Prostate gland (tissue), 2 donors: ENCODE data around the gene HDDC2. TPM values are rescaled to one million over a fixed set of nuclear protein-coding genes. Genes with fewer than 3 reads are reported as not detected.

Experiments used
- DNase-seq: peaks from one replicate; pipeline ENCODE4 v3.0.0-alpha.2; 2019; ENCODE audit warnings: low spot score
- H3K27ac ChIP-seq, 2 donors: fragments of 200-600 bp; sonication (generic); 2 replicates each; pipeline ENCODE4 v1.5.1; 2017 to 2019
- H3K27me3 ChIP-seq: fragments of 200-600 bp; sonication (generic); replicated peaks from 2 replicates; pipeline ENCODE4 v1.5.1; 2019; ENCODE audit not compliant: insufficient read depth
- H3K36me3 ChIP-seq, 2 donors: fragments of 200-600 bp; sonication (generic); 1 replicate in 1 of 2; 2 replicates in 1 of 2; pipeline versions ENCODE4 v1.5.1 to v1.8.1; 2017 to 2019
- H3K4me1 ChIP-seq: fragments of 200-600 bp; sonication (generic); replicated peaks from 2 replicates; pipeline ENCODE4 v1.5.1; 2019
- H3K4me3 ChIP-seq, 2 donors: fragments of 200-600 bp; sonication (generic); 2 replicates each; pipeline ENCODE4 v1.5.1; 2017 to 2019
- H3K9me3 ChIP-seq: fragments of 200-600 bp; sonication (generic); 2 replicates; pipeline ENCODE4 v1.5.1; 2017
- POLR2A ChIP-seq: fragments of 450-650 bp; IDR thresholded peaks from one replicate; pipeline ENCODE4 v1.6.1; 2016; ENCODE audit warnings: antibody characterized with exemption, mild to moderate bottlenecking
- POLR2AphosphoS5 ChIP-seq: sonication (generic); formaldehyde crosslinking; IDR thresholded peaks from one replicate; pipeline ENCODE4 v1.6.1; 2017; ENCODE audit warnings: antibody characterized with exemption
- WGBS: methylation state at CpG from one replicate; pipeline ENCODE4 v1.1.5; 2018; 5-methylcytosine and 5-hydroxymethylcytosine counted together
- intact Hi-C: fragments of 100-400 bp; cut with DNase I; formaldehyde crosslinking; loops from one replicate; pipeline ENCODE4 v1.14.2; 2022
- total RNA-seq, 2 donors: library from RNA; depleted of rRNA; stranded (reverse); fragments of >200 nt; gene quantifications; one replicate each; pipeline ENCODE4 v1.1.0, GENCODE V29; 2016
- TF ChIP-seq, protein P1 (sequence below), 4 experiments: fragments of 200-600 bp in 2 of 4; fragments of 450-650 bp in 2 of 4; sonication (generic) in 2 of 4; IDR thresholded peaks; 1 replicate in 3 of 4; 2 replicates in 1 of 4; pipeline ENCODE4 v1.5.1; 2016 to 2019; ENCODE audit warnings: antibody characterized with exemption in 4 of 4, mild to moderate bottlenecking in 2 of 4, moderate library complexity in 2 of 4

The HDDC2 gene
- total RNA-seq, 2 donors from 2014 or later = 50.4 to 50.9 TPM

DNA sequence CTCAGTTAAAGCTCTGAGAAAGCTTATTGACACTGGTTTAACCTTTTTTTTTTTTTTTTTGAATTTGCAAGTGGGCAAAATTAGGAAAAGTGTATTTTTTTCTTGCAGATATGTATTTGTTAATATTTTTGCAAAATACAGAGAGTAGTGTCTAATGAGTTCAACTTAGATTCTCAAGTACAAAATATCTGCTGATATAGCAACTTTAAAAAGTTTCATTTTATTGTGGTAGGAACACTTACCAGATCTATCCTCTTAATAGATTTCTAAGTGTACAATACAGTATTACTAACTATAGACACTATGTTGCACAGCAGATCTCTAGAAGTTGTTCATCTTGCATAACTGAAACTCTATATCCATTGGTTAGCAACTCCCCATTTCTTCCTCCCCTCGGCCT, 30.9 kb upstream of the HDDC2 start:
- H3K27me3 ChIP-seq = no peaks in the 10 kb centered on the region
- H3K9me3 ChIP-seq = no peaks in the 10 kb centered on the region
- no peaks in the 10 kb centered on the region for H3K36me3 ChIP-seq
- no peak overlapping the region for H3K27ac ChIP-seq
- no peak for DNase-seq
- 88% methylated on average over 1 of the region's 1 CpG for WGBS
- TF ChIP-seq, protein P1, sequence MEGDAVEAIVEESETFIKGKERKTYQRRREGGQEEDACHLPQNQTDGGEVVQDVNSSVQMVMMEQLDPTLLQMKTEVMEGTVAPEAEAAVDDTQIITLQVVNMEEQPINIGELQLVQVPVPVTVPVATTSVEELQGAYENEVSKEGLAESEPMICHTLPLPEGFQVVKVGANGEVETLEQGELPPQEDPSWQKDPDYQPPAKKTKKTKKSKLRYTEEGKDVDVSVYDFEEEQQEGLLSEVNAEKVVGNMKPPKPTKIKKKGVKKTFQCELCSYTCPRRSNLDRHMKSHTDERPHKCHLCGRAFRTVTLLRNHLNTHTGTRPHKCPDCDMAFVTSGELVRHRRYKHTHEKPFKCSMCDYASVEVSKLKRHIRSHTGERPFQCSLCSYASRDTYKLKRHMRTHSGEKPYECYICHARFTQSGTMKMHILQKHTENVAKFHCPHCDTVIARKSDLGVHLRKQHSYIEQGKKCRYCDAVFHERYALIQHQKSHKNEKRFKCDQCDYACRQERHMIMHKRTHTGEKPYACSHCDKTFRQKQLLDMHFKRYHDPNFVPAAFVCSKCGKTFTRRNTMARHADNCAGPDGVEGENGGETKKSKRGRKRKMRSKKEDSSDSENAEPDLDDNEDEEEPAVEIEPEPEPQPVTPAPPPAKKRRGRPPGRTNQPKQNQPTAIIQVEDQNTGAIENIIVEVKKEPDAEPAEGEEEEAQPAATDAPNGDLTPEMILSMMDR (IDR thresholded peaks at IDR 0.05) = no peak
- TF ChIP-seq POLR2A = no peak
- no peak for TF ChIP-seq POLR2AphosphoS5
- intact Hi-C loops = no loop called here
- H3K4me3 ChIP-seq = no peak overlapping the region
- no peaks in the 10 kb centered on the region for H3K4me1 ChIP-seq

DNA sequence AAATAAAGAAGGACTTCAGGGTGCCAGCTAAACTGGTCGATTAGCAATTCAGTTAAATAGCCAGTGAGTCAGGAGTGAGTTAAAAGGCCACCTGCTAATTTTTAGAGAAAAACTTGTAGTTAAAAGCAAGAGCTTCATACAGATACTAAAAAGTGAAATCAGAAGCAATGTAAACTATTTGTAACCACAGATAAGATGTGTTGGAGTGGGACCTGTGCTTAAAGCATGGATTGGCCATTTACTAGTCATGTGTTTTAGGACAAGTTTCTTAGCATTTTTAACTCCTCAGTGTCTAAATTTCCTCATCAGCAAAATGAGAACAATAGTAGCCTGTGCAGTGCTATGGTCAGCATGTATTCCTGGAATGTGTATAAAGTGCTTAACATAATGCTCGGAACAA, 23.8 kb upstream of the HDDC2 start:
- Histone ChIP-seq H3K27ac (no peak overlapping the region), H3K9me3 (no peaks in the 10 kb centered on the region), H3K36me3 (no peaks in the 10 kb centered on the region), H3K4me1 (no peaks in the 10 kb centered on the region), H3K4me3 (no peak overlapping the region), H3K27me3 (no peaks in the 10 kb centered on the region)
- no peak for DNase-seq
- intact Hi-C loops = no loop called here
- TF ChIP-seq POLR2A (no peak), POLR2AphosphoS5 (no peak)
- TF ChIP-seq, protein P1 (IDR thresholded peaks at IDR 0.05) = no peak
- WGBS = 65% methylated on average over 2 of the region's 2 CpGs

DNA sequence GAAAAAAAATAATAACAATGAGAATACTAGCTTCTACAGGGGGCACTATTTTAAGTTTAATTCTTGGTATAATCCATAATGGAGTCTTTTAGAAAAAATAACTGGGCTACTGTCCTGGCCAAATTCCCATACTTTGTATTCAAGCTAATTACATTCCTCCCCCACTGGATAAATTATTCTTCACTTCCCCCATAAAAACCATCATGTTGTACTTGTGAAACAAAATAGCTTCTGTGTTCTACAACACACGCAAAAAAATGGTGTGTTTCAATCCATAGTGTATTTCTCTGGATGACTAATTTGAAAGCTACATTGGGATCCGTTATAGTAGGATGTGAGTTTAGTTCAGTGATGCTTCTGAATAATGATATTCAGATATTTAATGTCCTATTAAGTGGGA, 21.6 kb upstream of the HDDC2 start:
- 70% methylated on average over 2 of the region's 2 CpGs for WGBS
- no peaks in the 10 kb centered on the region for H3K9me3 ChIP-seq
- H3K27ac ChIP-seq = no peak overlapping the region
- intact Hi-C loops = no loop called here
- no peaks in the 10 kb centered on the region for H3K36me3 ChIP-seq
- no peaks in the 10 kb centered on the region for H3K4me1 ChIP-seq
- H3K4me3 ChIP-seq = no peak overlapping the region
- H3K27me3 ChIP-seq = no peaks in the 10 kb centered on the region
- TF ChIP-seq POLR2AphosphoS5 = no peak
- TF ChIP-seq, protein P1 (IDR thresholded peaks at IDR 0.05) = no peak
- no peak for TF ChIP-seq POLR2A
- no peak for DNase-seq

DNA sequence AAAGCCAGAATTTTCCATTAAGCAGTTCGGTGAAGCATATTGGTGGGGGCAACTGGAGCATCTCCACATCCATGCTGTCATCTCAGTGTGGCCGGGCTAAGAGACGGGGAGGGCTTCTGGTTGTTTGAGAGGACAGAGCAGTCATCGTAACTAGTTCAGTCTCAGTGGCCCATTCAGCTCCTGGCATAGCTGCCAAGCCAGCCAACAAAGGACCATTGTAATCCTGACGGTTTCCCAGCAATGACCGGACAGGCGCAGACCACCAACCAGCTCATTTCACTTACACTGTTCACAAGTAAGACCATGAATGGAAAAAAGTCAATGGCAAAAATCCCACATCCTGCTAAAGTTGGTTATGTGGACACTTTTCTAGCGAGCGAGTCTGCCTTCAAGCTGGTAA, 14.9 kb upstream of the HDDC2 start:
- Histone ChIP-seq H3K4me3 (no peak overlapping the region), H3K27me3 (no peaks in the 10 kb centered on the region)

DNA sequence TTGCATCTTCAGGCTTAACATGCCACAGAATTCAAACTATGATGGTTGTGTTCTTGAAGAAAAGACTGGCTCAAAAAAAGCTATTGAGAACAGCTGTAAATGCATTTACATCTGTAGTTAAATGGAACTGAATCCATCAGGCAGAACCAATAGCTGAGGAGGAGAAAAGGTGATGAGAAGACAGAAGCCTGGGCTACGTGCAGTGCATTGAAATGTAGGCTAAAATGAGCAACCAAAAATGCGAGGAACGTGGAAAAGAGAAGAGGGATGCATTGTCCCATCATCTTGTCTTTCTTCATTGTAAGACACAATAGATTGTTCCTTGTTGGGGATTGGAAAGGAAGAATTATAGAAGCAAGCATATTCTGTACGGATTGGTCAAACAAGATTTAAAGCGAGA, 13.8 kb upstream of the HDDC2 start:
- intact Hi-C loops = no loop called here
- no peak for DNase-seq
- no peak overlapping the region for H3K4me3 ChIP-seq
- H3K9me3 ChIP-seq = no peaks in the 10 kb centered on the region
- H3K27ac ChIP-seq = no peak overlapping the region
- no peaks in the 10 kb centered on the region for H3K27me3 ChIP-seq
- H3K36me3 ChIP-seq = no peaks in the 10 kb centered on the region
- WGBS = 90% methylated on average over 5 of the region's 5 CpGs
- TF ChIP-seq POLR2A (no peak), POLR2AphosphoS5 (no peak)
- TF ChIP-seq, protein P1 (IDR thresholded peaks at IDR 0.05) = no peak
- no peaks in the 10 kb centered on the region for H3K4me1 ChIP-seq

More for the DNA sequence above, 14.9 kb upstream of the HDDC2 start:
- Histone ChIP-seq H3K36me3 (no peaks in the 10 kb centered on the region), H3K9me3 (no peaks in the 10 kb centered on the region), H3K4me1 (no peaks in the 10 kb centered on the region), H3K27ac (no peak overlapping the region)
- WGBS = 57% methylated on average over 9 of the region's 9 CpGs
- TF ChIP-seq POLR2A (no peak), POLR2AphosphoS5 (no peak)
- TF ChIP-seq, protein P1 (IDR thresholded peaks at IDR 0.05) = no peak
- intact Hi-C loops = no loop called here
- DNase-seq = no peak
